Measurements from ENCODE around the gene PCBP3. TPM values are rescaled to one million over a fixed set of nuclear protein-coding genes. Genes with fewer than 3 reads are reported as not detected.
A peak's percentile ranks its signal among the peaks of the same experiment; 100 is the strongest.

The PCBP3 gene
- total and polyA plus RNA-seq, 2 experiments from 2014 or later = 3.4 to 4.3 TPM

GRCh38 chr21:45833414-45833813, 189.9 kb downstream of the PCBP3 start:
- no peaks in the 10 kb centered on the region for H3K9me3 ChIP-seq (ENCODE audit: low read depth)
- H3K27me3 ChIP-seq = no peaks in the 10 kb centered on the region
- H3K36me3 ChIP-seq = no peaks in the 10 kb centered on the region
- no peak overlapping the region for H3K27ac ChIP-seq
- no peak for DNase-seq (ENCODE audit: low read depth in 1 of 2, low spot score in 1 of 2)
- no peak overlapping the region for H3K4me3 ChIP-seq
- no peak for TF ChIP-seq CTCF (IDR thresholded peaks at IDR 0.05; ENCODE audit: low read depth, low read length)
- H3K4me1 ChIP-seq (ENCODE audit: low read depth) = no peaks in the 10 kb centered on the region

GRCh38 chr21:45834026-45834715, 190.6 kb downstream of the PCBP3 start:
- H3K27ac ChIP-seq = no peak overlapping the region
- no peak for TF ChIP-seq CTCF (IDR thresholded peaks at IDR 0.05; ENCODE audit: low read depth, low read length)
- H3K4me1 ChIP-seq (ENCODE audit: low read depth) = no peaks in the 10 kb centered on the region
- H3K9me3 ChIP-seq (ENCODE audit: low read depth) = no peaks in the 10 kb centered on the region
- DNase-seq (ENCODE audit: low read depth in 1 of 2, low spot score in 1 of 2) = no peak
- H3K36me3 ChIP-seq = no peaks in the 10 kb centered on the region
- no peaks in the 10 kb centered on the region for H3K27me3 ChIP-seq
- H3K4me3 ChIP-seq = no peak overlapping the region

GRCh38 chr21:45834821-45835293, 191.3 kb downstream of the PCBP3 start:
- H3K9me3 ChIP-seq (ENCODE audit: low read depth) = no peaks in the 10 kb centered on the region
- no peak overlapping the region for H3K4me3 ChIP-seq
- no peaks in the 10 kb centered on the region for H3K4me1 ChIP-seq (ENCODE audit: low read depth)
- no peak for TF ChIP-seq CTCF (IDR thresholded peaks at IDR 0.05; ENCODE audit: low read depth, low read length)
- H3K27ac ChIP-seq = no peak overlapping the region
- no peak for DNase-seq (ENCODE audit: low read depth in 1 of 2, low spot score in 1 of 2)
- H3K36me3 ChIP-seq = no peaks in the 10 kb centered on the region
- no peaks in the 10 kb centered on the region for H3K27me3 ChIP-seq

- no peak for TF ChIP-seq CTCF (IDR thresholded peaks at IDR 0.05; ENCODE audit: low read depth, low read length)
- no peak overlapping the region for H3K4me3 ChIP-seq
- no peak overlapping the region for H3K27ac ChIP-seq
- DNase-seq (ENCODE audit: low read depth in 1 of 2, low spot score in 1 of 2) = no peak
- H3K27me3 ChIP-seq = no peaks in the 10 kb centered on the region
- no peaks in the 10 kb centered on the region for H3K4me1 ChIP-seq (ENCODE audit: low read depth)
- H3K9me3 ChIP-seq (ENCODE audit: low read depth) = no peaks in the 10 kb centered on the region
- no peaks in the 10 kb centered on the region for H3K36me3 ChIP-seq
These were observed 192.1 kb downstream of the PCBP3 start for GRCh38 chr21:45835301-45836267.

- Histone ChIP-seq H3K4me3 (no peak overlapping the region), H3K9me3 (ENCODE audit: low read depth) (no peaks in the 10 kb centered on the region), H3K36me3 (no peaks in the 10 kb centered on the region), H3K27me3 (no peaks in the 10 kb centered on the region), H3K4me1 (ENCODE audit: low read depth) (no peaks in the 10 kb centered on the region), H3K27ac (no peak overlapping the region)
- DNase-seq (ENCODE audit: low read depth in 1 of 2, low spot score in 1 of 2) = peak in 1 of 2 donors; percentile 58
- TF ChIP-seq CTCF (IDR thresholded peaks at IDR 0.05; ENCODE audit: low read depth, low read length) = no peak
These were observed 192.7 kb downstream of the PCBP3 start for GRCh38 chr21:45836268-45836655.
